Stimulated activated CD8-positive, alpha-beta memory T cell treated with anti-CD3 and anti-CD28 coated beads, Interleukin-2, amount 100 ng/mL, for 1 hour (primary cell): ENCODE data around the gene AGXT2.
"Not testable (repeated sequence)": the region's sequence is repeated elsewhere in the genome, so short reads cannot be mapped to it uniquely, and the experiment has no call there.

ENCODE experiments used
- DNase-seq, 2 donors: peaks; one replicate each; pipeline ENCODE4 v3.0.0-alpha.2; 2020; ENCODE audit warnings: low read depth in 2 of 2

The AGXT2 gene

GRCh38 chr5:35052838-35053237 is 5.1 kb upstream of the AGXT2 start:
- DNase-seq = no peak

GRCh38 chr5:35050541-35051126 is 2.9 kb upstream of the AGXT2 start:
- no peak for DNase-seq

GRCh38 chr5:35048910-35049309 is 1.2 kb upstream of the AGXT2 start:
- DNase-seq = no peak

GRCh38 chr5:35046774-35047173 is 975 bp downstream of the AGXT2 start:
- no peak for DNase-seq

GRCh38 chr5:35045280-35045679 is 2.5 kb downstream of the AGXT2 start:
- DNase-seq = no peak

GRCh38 chr5:35044649-35045048 is 3.1 kb downstream of the AGXT2 start:
- DNase-seq = no peak

GRCh38 chr5:35042781-35043180 is 5.0 kb downstream of the AGXT2 start:
- DNase-seq = no peak

GRCh38 chr5:35041261-35041660 is 6.5 kb downstream of the AGXT2 start:
- DNase-seq = no peak

GRCh38 chr5:35038891-35039290 is 8.9 kb downstream of the AGXT2 start:
- no peak for DNase-seq

- DNase-seq = no peak
Measured at GRCh38 chr5:35036536-35036935, 11.2 kb downstream of the AGXT2 start.

GRCh38 chr5:35035929-35036328 is 11.8 kb downstream of the AGXT2 start:
- not testable (repeated sequence) for DNase-seq

GRCh38 chr5:35035271-35035670 is 12.5 kb downstream of the AGXT2 start:
- no peak for DNase-seq

- no peak for DNase-seq
Measured at GRCh38 chr5:35032356-35032755, 15.4 kb downstream of the AGXT2 start.

GRCh38 chr5:35031276-35031675 is 16.5 kb downstream of the AGXT2 start:
- DNase-seq = no peak

GRCh38 chr5:35030426-35031100 is 17.2 kb downstream of the AGXT2 start:
- no peak for DNase-seq

GRCh38 chr5:35029333-35029732 is 18.4 kb downstream of the AGXT2 start:
- DNase-seq = no peak

- no peak for DNase-seq
Measured at GRCh38 chr5:35026941-35027340, 20.8 kb downstream of the AGXT2 start.

- no peak for DNase-seq
Measured at GRCh38 chr5:35026280-35026840, 21.4 kb downstream of the AGXT2 start.

GRCh38 chr5:35024911-35025510 is 22.7 kb downstream of the AGXT2 start:
- no peak for DNase-seq

GRCh38 chr5:35023391-35024178 is 24.2 kb downstream of the AGXT2 start:
- no peak for DNase-seq

GRCh38 chr5:35016174-35017051 is 31.3 kb downstream of the AGXT2 start:
- DNase-seq = no peak
